HG03060 (cell line): ENCODE measurements around the gene RUFY2.
A peak's percentile ranks its signal among the peaks of the same experiment; 100 is the strongest.

ENCODE experiments used
- ATAC-seq: cut with Tn5 transposase; IDR thresholded peaks from one replicate; pipeline ENCODE4 v1.9.1; 2021; ENCODE audit warnings: low read depth, moderate number of reproducible peaks; ENCODE audit not compliant: unreplicated experiment

RUFY2 gene

GRCh38 chr10:68364101-68364886, 42.8 kb downstream of the RUFY2 start:
- ATAC-seq, result no peak

GRCh38 chr10:68362590-68362989, 44.5 kb downstream of the RUFY2 start:
- ATAC-seq, result no peak

- ATAC-seq, result no peak
Measured at GRCh38 chr10:68359189-68359588, 47.9 kb downstream of the RUFY2 start.

- ATAC-seq, result no peak
Measured at GRCh38 chr10:68353537-68353936, 53.5 kb downstream of the RUFY2 start.

DNA sequence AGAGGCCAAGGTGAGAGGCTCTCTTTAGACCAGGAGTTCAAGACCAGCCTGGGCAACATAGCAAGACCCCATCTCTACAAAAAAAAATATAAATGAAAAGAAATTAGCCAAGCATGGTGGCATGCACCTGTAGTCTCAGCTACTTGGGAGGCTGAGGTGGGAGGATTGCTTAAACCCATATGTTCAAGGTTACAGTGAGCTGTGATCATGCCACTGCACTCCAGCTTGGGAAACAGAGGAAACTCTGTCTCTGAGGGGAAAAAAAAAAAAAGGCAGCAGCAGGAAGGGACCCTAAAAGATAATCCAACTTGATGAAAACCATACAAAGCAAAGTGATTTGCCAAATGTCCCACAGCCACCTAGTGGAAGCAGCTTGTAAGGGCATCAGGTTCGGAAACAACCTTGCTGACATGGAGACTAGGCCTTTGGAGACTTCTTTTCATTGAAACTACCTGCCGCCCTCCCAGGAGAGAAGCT, 58.8 kb downstream of the RUFY2 start:
- no peak for ATAC-seq

GRCh38 chr10:68346774-68347173, 60.3 kb downstream of the RUFY2 start:
- no peak for ATAC-seq

DNA sequence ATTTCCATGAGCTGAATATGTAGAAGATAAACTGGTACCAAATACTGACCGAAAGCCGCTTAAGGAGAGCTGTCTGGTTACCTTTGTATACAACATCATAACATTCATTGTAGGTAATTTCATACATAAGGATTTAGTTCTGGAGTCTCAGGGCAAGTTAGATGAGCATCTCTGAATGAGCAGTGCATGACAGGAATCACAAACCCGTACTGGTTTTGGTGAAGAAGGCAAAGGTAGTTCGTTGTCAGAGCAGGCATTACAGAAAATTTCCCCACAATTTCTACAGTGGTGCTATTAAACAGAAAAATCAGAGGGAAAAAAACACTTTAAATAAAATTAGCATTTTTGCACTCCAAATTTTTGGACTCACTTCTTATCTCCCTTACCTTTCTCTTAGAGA, 61.5 kb downstream of the RUFY2 start:
- ATAC-seq, result no peak

GRCh38 chr10:68342909-68343516, 64.1 kb downstream of the RUFY2 start:
- ATAC-seq, result no peak

GRCh38 chr10:68340358-68341080, 66.6 kb downstream of the RUFY2 start:
- no peak for ATAC-seq

- ATAC-seq, result no peak
Measured at GRCh38 chr10:68336754-68337351, 70.2 kb downstream of the RUFY2 start.

DNA sequence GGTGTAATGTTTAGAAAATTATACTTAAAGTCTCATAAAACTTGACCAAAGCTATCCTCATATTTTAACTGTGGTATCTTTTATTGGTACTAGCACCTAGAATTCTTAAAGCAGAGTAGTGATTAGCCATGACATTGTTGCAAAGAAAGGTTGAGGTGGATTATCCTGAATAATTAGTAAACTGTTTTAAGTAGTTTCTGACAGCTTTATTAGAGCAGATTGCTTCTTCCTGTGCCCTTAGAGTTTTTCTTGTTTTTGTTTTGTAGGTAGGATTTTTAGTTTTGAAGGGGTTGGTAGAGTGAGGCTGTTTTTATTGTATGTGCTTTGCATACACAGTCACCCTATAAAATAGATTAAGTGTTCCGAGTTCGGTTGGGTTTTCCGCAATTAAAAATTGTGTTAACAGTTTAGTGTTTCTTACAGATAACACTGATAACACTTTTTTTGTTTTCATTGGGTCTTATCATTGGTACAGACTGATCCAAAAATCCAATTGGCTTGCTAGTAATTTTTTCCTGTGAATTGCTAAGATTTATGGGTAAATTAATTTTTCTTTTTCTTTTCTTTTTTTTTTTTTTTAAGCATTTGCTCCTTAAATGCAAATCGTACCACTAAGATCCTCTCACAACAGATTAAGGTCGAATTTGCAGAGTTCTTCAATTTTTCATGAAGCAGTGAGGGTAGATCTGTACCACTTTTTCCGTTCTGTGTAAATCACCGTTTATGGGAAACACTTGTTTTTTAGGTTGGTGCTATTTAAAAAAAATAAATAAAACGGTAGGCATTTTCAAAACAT, 72.2 kb downstream of the RUFY2 start:
- ATAC-seq, result no peak

- ATAC-seq, result no peak
Measured at GRCh38 chr10:68333440-68334431, 73.3 kb downstream of the RUFY2 start.

- no peak for ATAC-seq
Measured at GRCh38 chr10:68333058-68333395, 74.0 kb downstream of the RUFY2 start.

DNA sequence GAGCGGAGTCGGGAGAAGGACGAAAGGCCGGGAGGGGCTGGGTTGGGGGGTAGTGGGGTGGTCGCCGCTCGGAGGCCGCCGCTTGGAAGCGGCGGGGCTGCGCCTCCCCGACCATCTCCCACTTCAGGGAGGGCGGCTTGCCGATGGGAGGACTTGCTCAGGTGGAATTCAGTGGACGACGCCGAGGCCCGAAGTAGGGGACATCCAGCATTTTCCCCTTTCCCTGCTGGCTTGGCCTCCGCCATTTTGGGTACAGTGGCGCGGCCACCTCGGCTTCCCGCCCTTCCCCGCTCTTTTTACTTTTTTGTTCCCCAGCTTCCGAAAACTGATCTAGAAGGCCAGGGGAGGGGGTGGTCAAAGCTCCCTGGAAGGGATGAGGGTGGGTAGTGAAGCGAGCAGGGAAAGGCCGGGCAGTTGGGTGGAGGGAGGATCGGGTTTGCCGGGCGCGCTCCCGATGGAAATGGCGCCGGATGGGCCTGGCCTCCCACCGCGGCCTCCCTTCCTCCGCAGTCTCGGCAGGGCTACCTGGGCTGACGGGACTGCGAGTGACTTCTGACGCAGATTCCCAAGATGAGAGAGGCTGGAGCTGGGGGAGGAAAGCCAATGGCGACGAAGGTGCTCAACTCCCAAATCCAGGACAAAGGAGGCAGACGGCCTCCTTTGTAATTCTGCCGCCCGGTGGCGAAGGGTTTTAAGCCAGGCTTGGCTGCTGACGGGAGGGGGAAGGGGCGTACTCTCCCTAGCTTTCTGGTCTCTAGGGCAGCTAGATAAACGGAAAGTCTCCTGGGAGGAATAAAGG, 74.6 kb downstream of the RUFY2 start, which contains the start of gene PBLD:
PBLD (minus strand) TSS at position 670 of the 799 bp plus-strand sequence. CDS start 26,084 bp downstream, outside the sequence.
- no peak for ATAC-seq

GRCh38 chr10:68331455-68332258, 75.4 kb downstream of the RUFY2 start, which contains the start of gene HNRNPH3:
Gene HNRNPH3, plus strand, starts transcription at chr10:68332064. Its CDS starts 5,158 bp downstream, at chr10:68337222.
- ATAC-seq, result peak; percentile 67

DNA sequence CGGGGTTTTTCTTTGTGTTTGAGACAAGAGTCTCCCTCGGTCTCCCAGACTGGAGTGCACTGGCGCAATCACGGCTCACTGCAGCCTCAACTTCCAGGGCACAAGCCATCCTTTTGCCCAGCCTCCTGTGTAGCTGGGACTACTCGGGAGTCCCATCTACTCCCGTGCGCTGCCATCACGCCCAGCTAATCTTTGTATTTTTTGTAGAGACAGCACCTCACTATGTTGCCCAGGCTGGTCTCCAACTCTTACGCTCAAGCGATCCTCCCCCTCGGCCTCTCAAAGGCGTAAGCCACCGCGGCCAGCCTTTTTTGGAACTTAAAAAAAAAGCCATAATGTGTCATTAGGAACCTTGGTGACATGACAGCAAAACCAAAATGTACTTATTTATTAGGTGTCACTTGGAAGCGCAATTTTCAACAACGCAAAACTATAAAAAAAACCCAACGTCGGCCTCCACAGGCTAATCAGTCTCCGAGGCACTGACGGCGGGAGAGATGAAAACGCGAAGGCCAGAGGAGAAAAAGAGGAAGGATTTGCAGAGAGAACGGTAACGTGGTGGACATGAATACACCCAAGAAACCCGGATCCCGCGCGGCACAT, 76.1 kb downstream of the RUFY2 start:
- no peak for ATAC-seq

- no peak for ATAC-seq
Measured at GRCh38 chr10:68329506-68329861, 77.6 kb downstream of the RUFY2 start.
